Suprapubic skin (tissue), 4 donors: Measurements from ENCODE around the gene TNS3. TPM values are rescaled to one million over a fixed set of nuclear protein-coding genes. Genes with fewer than 3 reads are reported as not detected.
A peak's percentile ranks its signal among the peaks of the same experiment; 100 is the strongest.

ENCODE experiments used
- DNase-seq, 2 donors: peaks; one replicate each; pipeline ENCODE4 v3.0.0-alpha.2; 2019; ENCODE audit warnings: low spot score in 2 of 2
- H3K27ac ChIP-seq: fragments of 200-600 bp; sonication (generic); one replicate; pipeline ENCODE4 v1.5.1; 2019
- H3K27me3 ChIP-seq: fragments of 200-600 bp; sonication (generic); one replicate; pipeline ENCODE4 v1.5.1; 2019
- H3K36me3 ChIP-seq: fragments of 200-600 bp; sonication (generic); one replicate; pipeline ENCODE4 v1.5.1; 2019
- H3K4me1 ChIP-seq: fragments of 200-600 bp; sonication (generic); one replicate; pipeline ENCODE4 v1.5.1; 2019
- H3K4me3 ChIP-seq: fragments of 200-600 bp; sonication (generic); one replicate; pipeline ENCODE4 v1.5.1; 2019; ENCODE audit warnings: mild to moderate bottlenecking
- H3K9me3 ChIP-seq: fragments of 200-600 bp; sonication (generic); one replicate; pipeline ENCODE4 v1.5.1; 2019
- EP300 ChIP-seq: sonication (generic); formaldehyde crosslinking; IDR thresholded peaks from one replicate; pipeline ENCODE4 v1.6.1; 2017; ENCODE audit warnings: antibody characterized with exemption
- POLR2A ChIP-seq, 2 donors: fragments of 450-650 bp; IDR thresholded peaks; one replicate each; pipeline ENCODE4 v1.6.1; 2017; ENCODE audit warnings: antibody characterized with exemption in 2 of 2, mild to moderate bottlenecking in 2 of 2, moderate library complexity in 2 of 2
- POLR2AphosphoS5 ChIP-seq, 3 donors: sonication (generic); formaldehyde crosslinking; IDR thresholded peaks; one replicate each; pipeline ENCODE4 v1.6.1; 2017; ENCODE audit warnings: antibody characterized with exemption in 3 of 3
- WGBS: methylation state at CpG from one replicate; pipeline ENCODE4 v1.1.5; 2018; 5-methylcytosine and 5-hydroxymethylcytosine counted together
- total RNA-seq, 4 donors: library from RNA; depleted of rRNA; stranded (reverse); fragments of >200 nt; gene quantifications; one replicate each; pipeline ENCODE4 v1.1.0, GENCODE V29; 2016
- TF ChIP-seq, protein P1 (sequence below), 2 donors: fragments of 200-600 bp in 1 of 2; fragments of 450-650 bp in 1 of 2; sonication (generic) in 1 of 2; IDR thresholded peaks; one replicate each; pipeline ENCODE4 v1.5.1; 2016 to 2019; ENCODE audit warnings: antibody characterized with exemption in 2 of 2, mild to moderate bottlenecking in 1 of 2, moderate library complexity in 1 of 2

The TNS3 gene
- total RNA-seq, 4 donors from 2014 or later = 14.3 to 53.0 (median 31.9) TPM

- Histone ChIP-seq H3K9me3 (no peaks in the 10 kb centered on the region), H3K4me1 (peaks cover 28% of the 10 kb centered on the region), H3K27me3 (no peaks in the 10 kb centered on the region), H3K36me3 (no peaks in the 10 kb centered on the region), H3K27ac (no peak overlapping the region), H3K4me3 (no peak overlapping the region)
- TF ChIP-seq POLR2AphosphoS5 (IDR thresholded peaks at IDR 0.05) = no peak
- TF ChIP-seq EP300 = no peak
- no peak for TF ChIP-seq POLR2A (IDR thresholded peaks at IDR 0.05)
- TF ChIP-seq, protein P1, sequence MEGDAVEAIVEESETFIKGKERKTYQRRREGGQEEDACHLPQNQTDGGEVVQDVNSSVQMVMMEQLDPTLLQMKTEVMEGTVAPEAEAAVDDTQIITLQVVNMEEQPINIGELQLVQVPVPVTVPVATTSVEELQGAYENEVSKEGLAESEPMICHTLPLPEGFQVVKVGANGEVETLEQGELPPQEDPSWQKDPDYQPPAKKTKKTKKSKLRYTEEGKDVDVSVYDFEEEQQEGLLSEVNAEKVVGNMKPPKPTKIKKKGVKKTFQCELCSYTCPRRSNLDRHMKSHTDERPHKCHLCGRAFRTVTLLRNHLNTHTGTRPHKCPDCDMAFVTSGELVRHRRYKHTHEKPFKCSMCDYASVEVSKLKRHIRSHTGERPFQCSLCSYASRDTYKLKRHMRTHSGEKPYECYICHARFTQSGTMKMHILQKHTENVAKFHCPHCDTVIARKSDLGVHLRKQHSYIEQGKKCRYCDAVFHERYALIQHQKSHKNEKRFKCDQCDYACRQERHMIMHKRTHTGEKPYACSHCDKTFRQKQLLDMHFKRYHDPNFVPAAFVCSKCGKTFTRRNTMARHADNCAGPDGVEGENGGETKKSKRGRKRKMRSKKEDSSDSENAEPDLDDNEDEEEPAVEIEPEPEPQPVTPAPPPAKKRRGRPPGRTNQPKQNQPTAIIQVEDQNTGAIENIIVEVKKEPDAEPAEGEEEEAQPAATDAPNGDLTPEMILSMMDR (IDR thresholded peaks at IDR 0.05) = no peak
- 88% methylated on average over 4 of the region's 4 CpGs for WGBS
- no peak for DNase-seq
Observed at GRCh38 chr7:47323904-47324303, 258.0 kb downstream of the TNS3 start.

- peak in 1 of 2 donors; percentile 75 for DNase-seq
- WGBS = 98% methylated on average over 10 of the region's 11 CpGs
- TF ChIP-seq, protein P1 (IDR thresholded peaks at IDR 0.05) = no peak
- TF ChIP-seq EP300 = no peak
- no peak for TF ChIP-seq POLR2AphosphoS5 (IDR thresholded peaks at IDR 0.05)
- TF ChIP-seq POLR2A (IDR thresholded peaks at IDR 0.05) = no peak
- H3K36me3 ChIP-seq = no peaks in the 10 kb centered on the region
- H3K4me3 ChIP-seq = no peak overlapping the region
- H3K9me3 ChIP-seq = no peaks in the 10 kb centered on the region
- peaks cover 17% of the 10 kb centered on the region for H3K4me1 ChIP-seq
- no peaks in the 10 kb centered on the region for H3K27me3 ChIP-seq
- H3K27ac ChIP-seq = no peak overlapping the region
Observed at GRCh38 chr7:47322731-47323130, 259.2 kb downstream of the TNS3 start.

GRCh38 chr7:47320296-47320695 is 261.6 kb downstream of the TNS3 start:
- H3K4me1 ChIP-seq = no peaks in the 10 kb centered on the region
- no peaks in the 10 kb centered on the region for H3K36me3 ChIP-seq
- H3K4me3 ChIP-seq = no peak overlapping the region
- no peaks in the 10 kb centered on the region for H3K27me3 ChIP-seq
- H3K27ac ChIP-seq = no peak overlapping the region
- DNase-seq = peak in 1 of 2 donors; percentile 26
- TF ChIP-seq, protein P1 (IDR thresholded peaks at IDR 0.05) = no peak
- no peak for TF ChIP-seq POLR2A (IDR thresholded peaks at IDR 0.05)
- no peak for TF ChIP-seq EP300
- no peak for TF ChIP-seq POLR2AphosphoS5 (IDR thresholded peaks at IDR 0.05)
- no peaks in the 10 kb centered on the region for H3K9me3 ChIP-seq
- WGBS = 92% methylated on average over 5 of the region's 5 CpGs

DNA sequence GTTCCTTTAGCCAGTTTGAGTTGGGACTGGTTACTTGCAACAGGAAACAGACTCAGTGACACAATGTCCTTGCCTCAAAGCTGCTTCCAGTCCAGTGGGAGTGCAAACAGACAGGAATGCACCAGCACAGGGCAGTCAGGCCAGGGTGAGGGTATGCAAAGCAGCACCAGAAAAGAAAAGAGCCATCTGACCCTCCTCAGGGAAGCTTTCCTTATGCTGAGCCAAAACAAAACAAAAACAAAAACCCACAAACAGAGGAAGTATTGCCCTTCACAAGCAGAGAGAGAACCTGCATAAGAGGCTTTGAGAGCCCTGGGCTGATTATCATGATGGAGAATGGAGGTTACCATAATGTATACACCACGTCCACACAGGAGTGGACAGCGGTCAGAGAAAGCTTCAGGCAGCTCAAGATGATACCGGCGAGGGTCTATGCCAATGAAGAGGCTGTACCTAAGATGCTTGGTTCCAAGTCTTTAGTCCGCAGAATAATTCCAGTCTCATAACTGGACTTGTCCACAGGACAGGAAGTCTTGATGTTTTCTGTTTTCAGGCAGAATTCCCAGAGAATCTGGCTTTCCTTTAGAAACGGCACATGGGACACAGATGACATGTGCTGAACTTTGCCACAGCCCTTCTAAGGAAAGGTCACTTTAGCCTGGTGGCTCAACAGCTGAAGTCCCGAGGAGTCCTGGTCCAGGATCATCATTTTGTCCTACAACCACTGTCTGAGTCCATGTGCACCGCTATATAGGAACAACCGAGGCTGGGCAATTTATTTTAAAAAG is 263.3 kb downstream of the TNS3 start:
- H3K27me3 ChIP-seq = no peaks in the 10 kb centered on the region
- H3K4me1 ChIP-seq = peaks cover 2% of the 10 kb centered on the region
- DNase-seq = peak in 1 of 2 donors; percentile 23
- H3K4me3 ChIP-seq = no peak overlapping the region
- H3K36me3 ChIP-seq = no peaks in the 10 kb centered on the region
- H3K27ac ChIP-seq = no peak overlapping the region
- TF ChIP-seq POLR2AphosphoS5 (IDR thresholded peaks at IDR 0.05) (no peak), EP300 (no peak), POLR2A (IDR thresholded peaks at IDR 0.05) (no peak)
- TF ChIP-seq, protein P1 (IDR thresholded peaks at IDR 0.05) = no peak
- no peaks in the 10 kb centered on the region for H3K9me3 ChIP-seq
- 80% methylated on average over 9 of the region's 9 CpGs for WGBS

DNA sequence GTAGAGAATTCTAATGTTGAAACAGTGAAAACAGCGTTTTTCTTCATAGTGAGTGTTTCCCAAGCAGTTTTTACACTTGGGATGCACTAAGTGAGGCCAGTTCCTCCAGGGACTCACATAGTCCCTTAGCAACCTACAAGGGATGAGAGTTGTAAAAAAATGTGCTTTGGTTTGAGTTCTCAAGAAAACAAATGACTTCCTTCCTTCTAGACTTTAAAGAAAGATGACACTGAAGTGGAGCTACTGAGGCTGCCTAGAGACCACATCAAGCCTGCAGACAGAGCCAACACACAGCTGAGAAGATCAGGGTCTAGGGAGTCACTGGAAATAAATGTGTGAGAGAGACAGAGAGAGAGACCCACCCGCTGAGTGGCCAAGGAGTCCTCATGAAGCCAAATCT is 264.4 kb downstream of the TNS3 start:
- no peak overlapping the region for H3K4me3 ChIP-seq
- WGBS = 81% methylated on average over 2 of the region's 2 CpGs
- TF ChIP-seq, protein P1 (IDR thresholded peaks at IDR 0.05) = no peak
- no peak for TF ChIP-seq POLR2AphosphoS5 (IDR thresholded peaks at IDR 0.05)
- TF ChIP-seq POLR2A (IDR thresholded peaks at IDR 0.05) = no peak
- TF ChIP-seq EP300 = no peak
- no peaks in the 10 kb centered on the region for H3K36me3 ChIP-seq
- H3K4me1 ChIP-seq = peaks cover 2% of the 10 kb centered on the region
- H3K27me3 ChIP-seq = no peaks in the 10 kb centered on the region
- no peaks in the 10 kb centered on the region for H3K9me3 ChIP-seq
- peak in 1 of 2 donors; percentile 32 for DNase-seq
- H3K27ac ChIP-seq = no peak overlapping the region
